ENCODE data around the gene NMRAL1.

GRCh38 chr16:4420505-4421105 lies 53.8 kb downstream of the NMRAL1 start:
- no peak for TF ChIP-seq FOXM1 (IDR thresholded peaks at IDR 0.05; ENCODE audit: borderline replicate concordance)
- no peak for TF ChIP-seq SP1 (IDR thresholded peaks at IDR 0.05)
- no peak for TF ChIP-seq SUZ12 (IDR thresholded peaks at IDR 0.05)
- no peak for TF ChIP-seq TARDBP (IDR thresholded peaks at IDR 0.05)
- TF ChIP-seq FOXK2 (IDR thresholded peaks at IDR 0.05), result no peak
- no peak for TF ChIP-seq ELF4 (IDR thresholded peaks at IDR 0.05)
- no peak for TF ChIP-seq NFRKB (IDR thresholded peaks at IDR 0.05)
- TF ChIP-seq CTBP1 (IDR thresholded peaks at IDR 0.05; ENCODE audit: borderline replicate concordance), result no peak
- no peak for TF ChIP-seq ARNT (IDR thresholded peaks at IDR 0.05)
- TF ChIP-seq, protein P1, sequence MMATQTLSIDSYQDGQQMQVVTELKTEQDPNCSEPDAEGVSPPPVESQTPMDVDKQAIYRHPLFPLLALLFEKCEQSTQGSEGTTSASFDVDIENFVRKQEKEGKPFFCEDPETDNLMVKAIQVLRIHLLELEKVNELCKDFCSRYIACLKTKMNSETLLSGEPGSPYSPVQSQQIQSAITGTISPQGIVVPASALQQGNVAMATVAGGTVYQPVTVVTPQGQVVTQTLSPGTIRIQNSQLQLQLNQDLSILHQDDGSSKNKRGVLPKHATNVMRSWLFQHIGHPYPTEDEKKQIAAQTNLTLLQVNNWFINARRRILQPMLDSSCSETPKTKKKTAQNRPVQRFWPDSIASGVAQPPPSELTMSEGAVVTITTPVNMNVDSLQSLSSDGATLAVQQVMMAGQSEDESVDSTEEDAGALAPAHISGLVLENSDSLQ (IDR thresholded peaks at IDR 0.05), result no peak

Measured in HEK293T (cell line).